Stimulated activated CD8-positive, alpha-beta memory T cell treated with anti-CD3 and anti-CD28 coated beads, Interleukin-12 subunit alpha, Interleukin-12 subunit beta, amount 100 ng/mL, for 24 hours (primary cell): Measurements from ENCODE around the gene ZNF878.
"Not testable (repeated sequence)": the region's sequence is repeated elsewhere in the genome, so short reads cannot be mapped to it uniquely, and the experiment has no call there.

Source experiments
- DNase-seq: peaks from one replicate; pipeline ENCODE4 v3.0.0-alpha.2; 2020; ENCODE audit errors: extremely low read depth

The ZNF878 gene

GRCh38 chr19:12052497-12053169 lies at the start of gene ZNF878:
TSS of gene ZNF878 (minus strand) at chr19:12052961. CDS start at chr19:12052801, 160 bp downstream.
- DNase-seq = peak; percentile 37

DNA sequence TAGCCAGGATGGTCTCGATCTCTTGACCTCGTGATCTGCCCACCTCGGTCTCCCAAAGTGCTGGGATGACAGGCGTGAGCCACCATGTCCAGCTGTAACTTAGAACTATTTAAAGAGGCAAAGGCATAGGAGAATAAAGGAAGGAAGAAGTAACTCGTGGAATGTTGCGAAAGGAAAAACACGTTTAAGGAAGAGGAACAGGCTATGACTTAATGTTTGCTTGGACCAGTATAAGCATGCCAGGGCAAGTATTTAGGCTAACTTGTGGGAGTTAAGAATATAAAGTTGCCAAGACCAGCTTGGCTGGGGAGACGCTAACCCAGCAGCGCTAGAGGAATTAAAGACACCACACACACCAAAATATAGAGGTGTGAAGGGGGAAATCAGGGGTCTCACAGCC lies 45.3 kb upstream of the ZNF878 start:
- no peak for DNase-seq

DNA sequence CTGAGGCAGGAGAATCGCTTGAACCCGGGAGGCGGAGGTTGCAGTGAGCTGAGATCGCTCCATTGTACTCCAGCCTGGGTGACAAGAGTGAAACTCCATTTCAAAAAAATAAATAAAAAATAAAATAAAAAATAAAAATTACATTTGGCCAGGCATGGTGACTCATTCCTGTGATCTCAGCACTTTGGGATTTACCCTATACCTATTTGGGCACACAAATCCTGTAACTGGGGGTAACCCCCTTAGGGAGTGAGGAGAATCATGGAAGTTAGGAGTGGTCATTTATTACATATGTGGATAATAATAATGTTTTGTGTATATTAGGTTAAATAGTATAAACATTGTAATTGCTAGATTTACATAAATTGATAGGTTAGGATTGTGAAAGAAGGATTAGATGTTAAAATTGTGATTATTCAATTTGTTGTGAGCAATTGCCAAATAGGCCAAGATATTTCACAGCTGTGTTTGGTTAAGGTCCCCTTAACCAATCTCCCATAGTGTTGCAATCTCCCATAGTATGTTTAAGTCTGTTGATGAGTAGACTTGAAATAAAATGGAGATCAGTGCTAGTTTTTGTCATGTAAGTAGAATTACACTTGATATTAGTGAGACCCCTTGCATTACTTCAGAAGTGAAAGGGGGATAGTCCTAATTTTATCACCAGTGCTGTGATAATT lies 42.5 kb upstream of the ZNF878 start:
- DNase-seq = no peak

- no peak for DNase-seq
These were observed 41.0 kb upstream of the ZNF878 start for GRCh38 chr19:12093777-12094176.

DNA sequence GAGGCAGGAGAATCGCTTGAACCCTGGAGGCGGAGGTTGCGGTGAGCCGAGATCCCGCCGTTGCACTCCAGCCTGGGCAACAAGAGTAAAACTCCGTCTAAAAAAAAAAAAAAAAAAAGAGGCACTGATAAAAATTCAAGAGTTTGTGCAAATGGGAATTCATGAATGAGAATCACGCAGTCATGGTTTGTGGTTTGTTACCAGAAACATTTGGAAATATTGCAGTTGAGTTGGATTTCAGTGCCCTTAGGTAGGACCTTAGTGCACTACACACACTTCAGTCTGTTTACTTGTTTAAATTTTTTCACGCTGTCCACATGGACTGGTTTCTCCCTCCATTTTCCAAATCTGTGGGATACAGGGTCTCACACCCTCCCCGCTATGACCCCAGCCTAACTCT lies 40.2 kb upstream of the ZNF878 start:
- no peak for DNase-seq

- DNase-seq = peak; percentile 23
These were observed 39.5 kb upstream of the ZNF878 start for GRCh38 chr19:12092065-12092867.

DNA sequence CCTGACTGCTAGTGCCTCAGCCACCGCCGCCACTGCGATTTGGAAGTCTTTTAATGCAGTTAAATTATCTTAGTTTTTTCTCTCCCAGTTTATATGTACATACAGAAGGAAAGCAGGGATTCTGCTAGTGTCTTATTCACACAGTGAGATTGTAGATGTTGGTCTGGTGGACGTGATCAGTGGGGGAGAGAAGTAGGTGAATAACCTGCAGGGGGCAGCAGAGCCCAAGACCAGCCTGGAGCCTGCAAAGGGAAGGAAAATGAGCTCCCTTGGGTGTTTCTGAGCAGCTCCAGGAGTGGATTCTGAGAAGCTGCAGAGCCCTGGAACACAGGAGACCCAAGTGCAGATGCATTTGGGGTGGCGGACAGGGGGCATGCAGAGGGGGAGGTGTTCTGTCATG lies 38.0 kb upstream of the ZNF878 start:
- peak; percentile 23 for DNase-seq

DNA sequence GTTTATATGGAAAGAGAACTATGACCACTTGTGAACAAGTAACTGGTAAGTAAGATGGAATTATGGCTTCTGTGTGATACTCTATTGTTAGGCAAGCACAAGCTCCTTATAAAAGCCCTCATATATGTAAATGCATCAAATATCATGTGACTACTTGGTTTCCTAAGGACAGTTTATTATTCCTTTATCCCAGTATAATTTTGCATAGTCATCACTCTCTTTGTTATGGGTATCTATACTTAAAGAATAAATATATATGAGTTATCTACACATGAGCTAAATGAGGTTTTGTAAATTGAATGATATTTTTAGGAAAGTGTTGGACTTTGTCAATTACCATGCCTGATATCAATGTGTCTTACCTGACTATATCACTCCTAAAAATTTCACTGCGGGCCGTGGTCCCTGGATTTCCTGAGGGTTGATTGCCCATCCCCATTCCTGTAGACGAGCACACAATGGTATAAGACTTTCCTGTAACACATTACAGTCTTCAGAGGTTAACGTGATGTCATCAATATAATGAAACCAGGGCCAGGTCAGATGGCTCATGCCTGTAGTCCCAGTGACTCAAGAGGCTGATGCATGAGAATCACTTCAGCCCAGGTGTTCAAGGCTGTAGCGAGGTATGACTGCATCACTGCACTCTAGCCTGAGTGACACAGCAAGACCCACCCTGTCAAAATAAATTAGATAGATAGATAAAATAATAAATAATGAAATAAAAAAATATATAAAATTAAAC lies 32.5 kb upstream of the ZNF878 start:
- no peak for DNase-seq

DNA sequence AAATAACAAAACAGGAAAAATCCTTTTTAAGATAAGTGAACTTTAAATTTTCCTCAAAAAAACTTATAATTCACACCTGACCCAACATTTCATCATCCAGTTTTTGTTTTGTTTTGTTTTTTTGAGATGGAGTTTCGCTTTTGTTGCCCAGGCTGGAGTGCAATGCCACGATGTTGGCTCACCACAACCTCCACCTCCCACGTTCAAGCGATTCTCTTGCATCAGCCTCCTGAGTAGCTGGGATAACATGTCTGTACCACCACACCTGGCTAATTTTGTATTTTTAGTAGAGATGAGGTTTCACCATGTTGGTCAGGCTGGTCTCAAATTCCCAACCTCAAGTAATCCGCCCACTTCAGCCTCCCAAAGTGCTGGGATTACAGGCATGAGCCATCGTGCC lies 30.6 kb upstream of the ZNF878 start:
- DNase-seq = not testable (repeated sequence)

GRCh38 chr19:12077375-12077774 lies 24.6 kb upstream of the ZNF878 start:
- DNase-seq = no peak

DNA sequence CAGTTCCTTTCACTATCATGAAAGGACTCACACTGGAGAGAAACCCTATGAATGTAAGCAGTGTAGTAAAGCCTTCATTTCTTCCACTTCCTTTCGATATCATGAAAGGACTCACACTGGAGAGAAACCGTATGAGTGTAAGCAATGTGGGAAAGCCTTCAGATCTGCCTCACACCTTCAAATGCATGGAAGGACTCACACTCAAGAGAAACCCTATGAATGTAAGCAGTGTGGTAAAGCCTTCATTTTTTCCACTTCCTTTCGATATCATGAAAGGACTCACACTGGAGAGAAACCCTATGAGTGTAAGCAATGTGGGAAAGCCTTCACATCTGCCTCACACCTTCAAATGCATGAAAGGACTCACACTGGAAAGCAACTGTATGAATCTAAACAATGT lies 23.6 kb upstream of the ZNF878 start:
- DNase-seq = not testable (repeated sequence)

DNA sequence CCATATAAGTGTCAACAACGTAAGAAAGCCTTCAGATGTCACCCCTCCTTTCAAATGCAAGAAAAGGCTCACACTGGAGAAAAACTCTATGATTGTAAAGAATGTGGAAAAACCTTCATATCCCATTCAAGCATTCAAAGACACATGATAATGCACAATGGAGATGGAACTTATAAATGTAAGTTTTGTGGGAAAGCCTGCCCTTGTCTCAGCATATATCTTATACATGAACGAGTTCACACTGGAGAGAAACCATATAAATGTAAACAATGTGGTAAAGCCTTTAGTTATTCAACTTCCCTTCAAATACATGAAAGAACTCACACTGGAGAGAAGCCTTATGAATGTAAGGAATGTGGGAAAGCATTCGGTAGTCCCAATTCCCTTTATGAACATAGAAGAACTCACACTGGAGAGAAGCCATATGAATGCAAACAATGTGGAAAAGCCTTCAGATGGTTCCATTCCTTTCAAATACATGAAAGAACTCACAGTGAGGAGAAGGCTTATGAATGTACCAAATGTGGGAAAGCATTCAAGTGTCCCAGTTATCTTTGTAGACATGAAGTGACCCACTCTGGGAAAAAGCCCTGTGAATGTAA lies 22.9 kb upstream of the ZNF878 start:
- DNase-seq = no peak

GRCh38 chr19:12064590-12065538 lies 12.1 kb upstream of the ZNF878 start, which contains the start of gene ZNF844:
TSS of gene ZNF844 (plus strand) at chr19:12064731. CDS start at chr19:12064874, 143 bp downstream.
- DNase-seq = peak; percentile 52

DNA sequence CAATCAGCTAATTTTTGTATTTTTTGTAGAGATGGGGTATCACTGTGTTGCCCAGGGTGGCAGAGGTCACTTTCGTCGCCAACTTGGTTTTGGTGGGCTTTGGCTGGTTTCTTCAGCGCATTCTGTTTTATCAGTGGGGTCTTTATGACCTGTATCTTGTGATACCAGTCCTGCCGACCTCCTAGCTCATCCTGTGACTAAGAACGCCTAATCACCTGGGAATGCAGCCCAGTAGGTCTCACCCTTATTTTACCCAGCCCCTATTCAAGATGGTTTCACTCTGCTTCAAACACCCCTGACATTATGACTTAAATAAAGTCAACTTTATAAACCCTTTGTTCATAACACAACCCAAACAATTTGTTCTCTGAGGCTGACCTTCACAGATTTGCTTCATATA lies 3.0 kb upstream of the ZNF878 start:
- no peak for DNase-seq

GRCh38 chr19:12052091-12052496 lies 667 bp downstream of the ZNF878 start:
- no peak for DNase-seq

DNA sequence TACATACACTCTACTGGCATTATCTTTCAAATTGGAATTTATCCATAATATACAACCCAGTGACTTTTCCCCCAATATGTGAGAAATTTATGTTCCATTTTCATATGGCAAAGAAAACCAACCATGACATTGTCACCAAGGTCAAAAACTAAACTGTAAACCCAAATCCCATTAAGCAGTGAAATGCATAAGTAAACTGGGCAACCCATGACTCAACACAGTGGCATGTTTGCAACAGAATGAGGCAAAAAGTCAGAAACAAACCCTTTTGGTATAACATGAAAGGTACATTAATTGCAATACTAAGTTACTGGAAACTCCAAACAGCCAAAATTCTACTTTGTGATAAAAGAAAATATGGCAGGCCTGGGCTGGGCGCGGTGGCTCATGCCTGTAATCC lies 4.9 kb downstream of the ZNF878 start:
- no peak for DNase-seq

DNA sequence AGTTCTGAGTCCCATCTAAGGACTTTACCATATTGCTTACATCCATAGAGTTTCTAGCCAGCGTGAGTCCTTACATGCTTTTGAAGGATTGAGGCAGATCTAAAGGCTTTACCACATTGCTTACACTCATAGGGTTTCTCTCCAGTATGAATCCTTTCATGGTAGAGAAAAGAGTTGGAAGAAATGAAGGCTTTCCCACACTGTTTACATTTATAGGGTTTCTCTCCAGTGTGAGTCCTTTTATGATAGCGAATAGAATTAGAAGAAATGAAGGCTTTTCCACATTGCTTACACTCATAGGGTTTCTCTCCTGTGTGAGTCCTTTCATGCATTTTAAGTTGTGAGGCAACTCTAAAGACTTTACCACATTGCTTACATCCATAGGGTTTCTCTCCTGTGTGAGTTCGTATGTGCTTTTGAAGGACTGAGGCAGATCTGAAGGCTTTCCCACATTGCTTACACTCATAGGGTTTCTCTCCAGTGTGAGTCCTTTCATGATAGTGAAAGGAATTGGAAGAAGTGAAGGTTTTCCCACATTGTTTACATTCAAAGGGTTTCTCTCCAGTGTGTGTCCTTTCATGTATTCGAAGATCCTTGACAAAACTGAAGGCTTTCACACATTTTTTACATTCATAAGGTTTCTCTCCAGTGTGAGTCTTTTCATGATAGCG lies 8.9 kb downstream of the ZNF878 start:
- no peak for DNase-seq

GRCh38 chr19:12042893-12043292 lies 9.9 kb downstream of the ZNF878 start:
- DNase-seq = no peak
